Measurements from ENCODE around the gene HOTAIR. TPM values are rescaled to one million over a fixed set of nuclear protein-coding genes. Genes with fewer than 3 reads are reported as not detected.

The HOTAIR gene
- total and polyA plus RNA-seq, 2 donors (not counting 1 experiment from before 2014, with no cell fraction given) = not detected

DNA sequence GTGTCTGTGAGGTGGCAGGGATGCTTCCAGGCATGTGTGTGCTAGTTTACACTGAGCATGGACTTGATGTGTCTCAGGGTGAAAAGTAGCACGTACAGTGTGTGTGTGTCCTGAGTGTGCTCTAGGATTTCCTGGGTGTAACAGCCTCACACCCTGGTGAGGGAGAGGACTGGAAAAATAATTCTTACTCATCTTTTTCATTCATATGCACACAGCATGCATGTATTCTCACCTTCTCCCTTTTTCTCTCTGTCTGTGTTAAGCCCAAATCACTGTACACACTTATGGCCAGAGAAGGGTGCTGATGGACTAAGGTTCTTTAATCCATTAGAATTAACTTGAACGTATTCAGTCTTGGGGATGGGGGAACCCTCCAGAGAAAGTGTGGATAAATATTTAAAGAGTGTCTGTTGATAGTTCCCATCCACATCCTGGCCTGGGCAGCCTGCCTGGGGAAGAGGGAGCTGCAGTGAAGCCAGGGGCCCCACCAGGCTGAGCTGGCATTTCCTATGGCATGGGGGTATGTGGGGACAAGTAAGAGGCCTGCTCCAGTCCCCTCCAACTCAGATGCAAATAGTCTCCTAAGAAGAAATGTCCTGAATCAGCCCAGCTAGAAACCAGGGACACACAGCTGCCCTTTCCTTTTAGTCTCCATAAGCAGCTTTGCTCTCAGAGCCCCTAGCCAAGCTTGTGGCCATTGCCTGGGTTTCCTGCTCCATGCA lies 32.9 kb upstream of the HOTAIR start:
- Histone ChIP-seq H2AFZ (ENCODE audit: low read length) (no peak overlapping the region), H3K4me1 (ENCODE audit: control insufficient read depth, extremely low read depth, insufficient read depth, low read length) (no peaks in the 10 kb centered on the region), H3K27me3 (ENCODE audit: control insufficient read depth, insufficient read depth, low read length) (peaks cover 71% of the 10 kb centered on the region), H3K4me3 (replicated peaks in 1 of 4; ENCODE audit: control extremely low read depth in 1 of 4, insufficient read depth in 1 of 4, low read depth in 3 of 4, low read length in 4 of 4) (no peak overlapping the region), H3K4me2 (ENCODE audit: extremely low read depth, insufficient read depth, low read length) (no peak overlapping the region), H3K36me3 (ENCODE audit: control insufficient read depth, insufficient read depth, low read length) (no peaks in the 10 kb centered on the region), H3K27ac (ENCODE audit: insufficient read depth, low read length) (no peak overlapping the region), H3K9ac (ENCODE audit: insufficient read depth, low read length) (no peak overlapping the region), H3K79me2 (ENCODE audit: control insufficient read depth, insufficient read depth, low read length) (no peaks in the 10 kb centered on the region), H3K9me3 (ENCODE audit: control insufficient read depth, insufficient read depth, low read depth, low read length) (no peaks in the 10 kb centered on the region), H4K20me1 (ENCODE audit: control insufficient read depth, extremely low read depth, insufficient read depth, low read length) (no peaks in the 10 kb centered on the region)
- no peak for DNase-seq (ENCODE audit: low read depth in 2 of 2)
- TF ChIP-seq, protein P1, sequence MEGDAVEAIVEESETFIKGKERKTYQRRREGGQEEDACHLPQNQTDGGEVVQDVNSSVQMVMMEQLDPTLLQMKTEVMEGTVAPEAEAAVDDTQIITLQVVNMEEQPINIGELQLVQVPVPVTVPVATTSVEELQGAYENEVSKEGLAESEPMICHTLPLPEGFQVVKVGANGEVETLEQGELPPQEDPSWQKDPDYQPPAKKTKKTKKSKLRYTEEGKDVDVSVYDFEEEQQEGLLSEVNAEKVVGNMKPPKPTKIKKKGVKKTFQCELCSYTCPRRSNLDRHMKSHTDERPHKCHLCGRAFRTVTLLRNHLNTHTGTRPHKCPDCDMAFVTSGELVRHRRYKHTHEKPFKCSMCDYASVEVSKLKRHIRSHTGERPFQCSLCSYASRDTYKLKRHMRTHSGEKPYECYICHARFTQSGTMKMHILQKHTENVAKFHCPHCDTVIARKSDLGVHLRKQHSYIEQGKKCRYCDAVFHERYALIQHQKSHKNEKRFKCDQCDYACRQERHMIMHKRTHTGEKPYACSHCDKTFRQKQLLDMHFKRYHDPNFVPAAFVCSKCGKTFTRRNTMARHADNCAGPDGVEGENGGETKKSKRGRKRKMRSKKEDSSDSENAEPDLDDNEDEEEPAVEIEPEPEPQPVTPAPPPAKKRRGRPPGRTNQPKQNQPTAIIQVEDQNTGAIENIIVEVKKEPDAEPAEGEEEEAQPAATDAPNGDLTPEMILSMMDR (conservative IDR thresholded peaks at IDR 0.05 in 1 of 2, IDR thresholded peaks at IDR 0.05 in 1 of 2; ENCODE audit: low read depth in 1 of 2, low read length in 2 of 2) = no peak
- TF ChIP-seq EZH2 (IDR thresholded peaks at IDR 0.05; ENCODE audit: low read length, missing control alignments) = no peak

DNA sequence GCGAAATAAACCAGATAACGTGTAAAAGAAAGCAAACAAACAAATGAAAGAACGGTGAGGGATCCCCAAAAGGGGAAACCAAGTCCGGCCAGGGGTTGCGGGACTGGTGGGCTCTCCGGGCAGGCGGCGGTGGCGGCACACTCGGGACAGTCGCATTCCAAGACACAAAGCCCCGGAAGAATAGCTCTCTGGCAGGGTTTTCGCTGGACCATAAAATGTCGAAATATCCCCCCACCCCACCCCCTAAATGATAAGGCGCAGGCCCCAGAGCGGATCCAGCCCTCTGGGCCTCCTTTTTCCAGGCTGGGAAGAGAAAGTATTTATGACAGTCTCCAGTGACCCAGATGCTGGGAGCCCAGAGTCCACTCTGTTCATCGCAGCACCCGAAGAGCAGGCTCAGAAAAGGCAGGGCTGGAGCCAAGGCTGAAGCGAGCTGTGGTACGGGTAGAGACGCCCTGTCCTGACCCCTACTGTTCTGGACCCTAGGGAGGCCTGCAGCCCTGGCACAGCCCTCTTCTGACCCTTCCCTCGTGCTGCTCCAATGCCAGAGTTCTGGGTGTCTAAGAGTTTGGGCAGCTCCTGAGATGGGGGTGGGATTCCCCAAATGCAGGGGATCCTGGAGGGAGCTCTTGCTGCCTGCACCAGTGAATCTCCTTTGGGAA lies 31.9 kb upstream of the HOTAIR start:
- no peak overlapping the region for H2AFZ ChIP-seq (ENCODE audit: low read length)

More for the DNA sequence above, 31.9 kb upstream of the HOTAIR start:
- Histone ChIP-seq H3K4me1 (ENCODE audit: control insufficient read depth, extremely low read depth, insufficient read depth, low read length) (no peaks in the 10 kb centered on the region), H3K9me3 (ENCODE audit: control insufficient read depth, insufficient read depth, low read depth, low read length) (no peaks in the 10 kb centered on the region), H3K36me3 (ENCODE audit: control insufficient read depth, insufficient read depth, low read length) (no peaks in the 10 kb centered on the region), H4K20me1 (ENCODE audit: control insufficient read depth, extremely low read depth, insufficient read depth, low read length) (no peaks in the 10 kb centered on the region), H3K4me2 (ENCODE audit: extremely low read depth, insufficient read depth, low read length) (no peak overlapping the region), H3K4me3 (replicated peaks in 1 of 4; ENCODE audit: control extremely low read depth in 1 of 4, insufficient read depth in 1 of 4, low read depth in 3 of 4, low read length in 4 of 4) (no peak overlapping the region), H3K79me2 (ENCODE audit: control insufficient read depth, insufficient read depth, low read length) (no peaks in the 10 kb centered on the region), H3K27ac (ENCODE audit: insufficient read depth, low read length) (no peak overlapping the region), H3K9ac (ENCODE audit: insufficient read depth, low read length) (no peak overlapping the region), H3K27me3 (ENCODE audit: control insufficient read depth, insufficient read depth, low read length) (peaks cover 76% of the 10 kb centered on the region)
- DNase-seq (ENCODE audit: low read depth in 2 of 2) = no peak
- no peak for TF ChIP-seq EZH2 (IDR thresholded peaks at IDR 0.05; ENCODE audit: low read length, missing control alignments)
- TF ChIP-seq, protein P1 (conservative IDR thresholded peaks at IDR 0.05 in 1 of 2, IDR thresholded peaks at IDR 0.05 in 1 of 2; ENCODE audit: low read depth in 1 of 2, low read length in 2 of 2) = no peak
